ENCODE results near the gene SH3BP2.

The SH3BP2 gene

GRCh38 chr4:2835978-2836377, 43.1 kb downstream of the SH3BP2 start:
- no peak for DNase-seq

DNA sequence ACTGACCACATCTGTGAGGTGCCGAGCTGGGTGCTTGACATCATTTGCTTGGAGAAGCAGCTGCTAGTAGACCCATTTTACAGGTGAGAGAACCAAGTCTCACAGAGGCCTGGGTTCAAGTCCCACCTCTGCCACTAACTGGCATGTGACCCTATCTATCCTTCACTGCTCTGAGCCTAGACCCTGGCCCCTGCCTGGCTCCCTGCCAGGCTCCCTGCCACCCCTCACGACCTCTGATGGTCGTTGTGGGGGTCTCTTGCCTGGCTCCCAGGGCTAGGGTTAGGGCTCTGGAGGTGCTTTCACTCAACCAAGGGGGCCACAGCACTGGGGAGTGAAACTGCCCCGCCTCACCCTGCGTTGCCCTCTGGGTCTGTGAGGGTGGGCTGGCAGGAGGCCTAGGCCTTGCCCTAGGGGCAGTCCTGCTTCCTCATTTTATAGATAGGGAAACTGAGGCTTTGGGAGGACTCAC, 43.5 kb downstream of the SH3BP2 start:
- no peak for DNase-seq

DNA sequence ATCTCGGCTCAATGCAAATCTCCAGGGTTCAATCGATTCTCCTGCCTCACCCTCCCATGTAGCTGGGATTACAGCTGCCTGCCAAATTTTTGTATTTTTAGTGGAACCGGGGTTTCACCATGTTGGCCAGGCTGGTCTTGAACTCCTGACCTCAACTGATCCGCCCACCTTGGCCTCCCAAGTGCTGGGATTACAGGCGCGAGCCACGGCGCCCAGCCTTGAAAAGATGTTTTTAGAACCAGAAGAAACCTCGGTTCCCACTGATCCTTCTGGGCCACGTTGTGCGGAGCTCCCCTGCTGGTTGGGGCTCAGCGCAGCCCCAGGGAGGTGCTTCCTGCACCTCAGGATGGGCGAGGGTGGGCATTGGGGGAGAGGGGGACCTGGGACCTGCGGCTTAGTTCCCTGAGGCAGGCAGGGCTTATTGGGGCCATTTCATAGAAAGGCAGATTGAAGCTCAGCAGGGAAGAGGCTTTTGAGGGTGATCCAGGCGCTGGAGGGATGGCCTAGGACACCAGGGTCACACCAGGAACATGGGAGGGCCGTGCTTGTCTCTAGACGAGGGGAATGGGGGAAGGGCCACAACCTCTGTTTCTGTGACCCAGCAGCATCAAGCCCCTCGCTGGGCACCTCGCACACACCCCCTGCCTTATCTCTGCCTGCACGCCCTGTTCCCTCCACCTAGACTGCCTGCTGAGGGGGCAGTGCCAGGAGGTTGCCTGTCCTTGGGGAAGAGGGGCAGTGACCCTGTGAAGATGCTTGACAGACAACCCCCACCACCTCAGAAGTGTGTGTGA, 44.4 kb downstream of the SH3BP2 start:
- DNase-seq: no peak

DNA sequence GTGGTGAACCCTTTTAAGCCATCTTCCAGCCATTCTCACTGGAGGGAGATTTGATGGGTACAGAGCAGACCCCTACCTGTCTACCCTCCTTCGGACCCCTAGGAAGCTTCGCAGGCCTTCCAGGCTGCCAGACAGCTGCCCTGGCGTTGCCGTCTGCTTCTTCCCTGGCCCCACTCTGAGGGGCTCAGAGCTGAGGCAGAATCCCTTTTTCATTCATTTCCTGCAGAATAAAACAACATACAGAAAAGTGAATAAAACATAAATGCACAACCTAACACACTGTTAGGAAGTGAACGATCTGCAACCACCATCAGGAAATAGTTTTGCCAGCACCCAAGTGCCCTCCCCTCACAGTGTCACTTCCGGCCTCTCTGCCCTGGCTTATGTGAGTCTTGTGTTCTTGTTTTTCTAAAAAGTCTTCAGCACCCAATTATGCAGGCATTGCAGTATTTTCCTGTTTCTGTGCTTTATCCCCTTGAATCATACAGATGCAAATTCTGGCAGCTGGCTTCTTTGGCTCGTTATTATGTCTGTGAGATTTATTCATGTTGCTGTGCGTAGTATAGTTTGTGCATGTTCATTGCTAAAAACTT, 45.1 kb downstream of the SH3BP2 start:
- no peak for DNase-seq

DNA sequence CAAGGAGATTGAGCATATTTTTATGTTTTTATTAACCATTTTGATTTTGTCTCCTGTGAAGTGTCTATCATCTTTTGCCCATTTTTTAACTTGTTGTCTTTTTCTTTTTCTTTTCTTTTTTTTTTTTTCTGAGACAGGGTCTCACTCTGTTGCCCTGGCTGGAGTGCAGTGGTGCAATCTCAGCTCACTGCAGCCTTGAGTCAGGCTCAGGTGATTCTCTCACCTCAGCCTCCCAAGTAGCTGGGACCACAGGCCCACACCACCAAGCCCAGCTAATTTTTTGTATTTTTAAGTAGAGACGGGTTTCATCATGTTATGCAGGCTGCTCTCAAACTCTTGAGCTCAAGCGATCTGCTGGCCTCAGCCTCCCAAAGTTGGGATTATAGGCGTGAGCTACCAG, 46.2 kb downstream of the SH3BP2 start:
- no peak for DNase-seq

DNA sequence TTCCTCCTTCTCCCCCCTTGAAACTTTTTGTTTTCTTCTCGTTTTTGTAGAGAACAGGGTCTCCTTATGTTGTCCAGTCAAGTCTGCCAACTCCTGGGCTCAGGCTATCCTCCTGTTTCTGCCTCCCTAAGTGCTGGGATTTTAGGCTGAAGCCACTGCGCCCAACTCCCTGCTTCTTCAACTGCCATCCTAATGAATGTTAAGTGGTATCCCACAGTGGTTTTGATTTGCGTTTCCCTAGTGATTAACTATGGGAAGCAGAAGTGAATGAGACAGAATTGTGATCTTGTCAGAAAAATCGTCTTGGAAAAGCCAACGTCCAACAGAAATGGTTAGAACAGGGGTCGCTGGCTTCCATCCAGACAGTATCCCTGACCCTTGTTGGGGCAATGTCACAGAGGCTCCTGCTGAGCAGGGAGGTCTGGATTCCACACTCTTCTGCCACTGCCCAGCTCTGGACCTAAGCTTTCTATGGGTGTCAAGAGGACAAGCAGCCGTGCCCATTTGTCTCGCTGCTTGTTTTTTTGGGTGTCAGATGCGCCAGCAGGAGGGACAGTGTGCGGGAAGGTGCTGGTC, 49.9 kb downstream of the SH3BP2 start:
- DNase-seq: no peak

- DNase-seq: peak; percentile 1
Observed at GRCh38 chr4:2843263-2843940, 50.5 kb downstream of the SH3BP2 start, which contains the start of gene ADD1. TSS of gene ADD1 (plus strand) at chr4:2843844. CDS start at chr4:2875916, 32,072 bp downstream.

DNA sequence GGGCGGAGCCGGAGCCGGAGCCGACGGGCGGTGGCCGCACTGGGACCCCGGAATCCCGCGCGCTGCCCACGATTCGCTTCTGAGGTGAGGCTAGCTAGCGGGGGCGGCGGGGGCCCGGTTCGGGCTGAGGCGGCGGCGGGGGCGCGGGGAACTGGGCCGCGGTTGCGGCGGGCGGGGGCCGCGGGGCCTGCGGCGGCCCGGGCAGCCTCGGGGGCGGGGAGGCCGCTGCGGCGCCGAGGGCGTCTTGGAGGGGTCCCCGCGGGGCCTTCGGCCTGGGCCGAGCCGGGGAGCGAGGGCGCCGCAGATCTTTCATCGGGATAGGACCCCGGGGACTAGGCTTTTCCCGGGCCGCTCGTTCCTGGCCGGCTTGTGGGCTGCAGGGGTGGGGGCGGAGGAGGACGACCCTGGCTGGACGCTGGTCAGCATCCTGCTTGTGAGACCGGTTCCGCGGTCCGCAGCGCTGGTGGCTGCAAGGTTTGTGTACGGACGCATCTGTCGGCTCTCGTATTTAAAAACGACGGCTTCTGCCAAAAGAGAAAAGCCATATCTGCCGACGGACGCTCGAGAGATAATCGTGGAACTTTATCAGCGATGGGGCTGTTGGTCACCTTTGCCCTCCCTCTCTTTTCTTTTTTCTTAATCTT, 51.2 kb downstream of the SH3BP2 start:
- DNase-seq: no peak

DNA sequence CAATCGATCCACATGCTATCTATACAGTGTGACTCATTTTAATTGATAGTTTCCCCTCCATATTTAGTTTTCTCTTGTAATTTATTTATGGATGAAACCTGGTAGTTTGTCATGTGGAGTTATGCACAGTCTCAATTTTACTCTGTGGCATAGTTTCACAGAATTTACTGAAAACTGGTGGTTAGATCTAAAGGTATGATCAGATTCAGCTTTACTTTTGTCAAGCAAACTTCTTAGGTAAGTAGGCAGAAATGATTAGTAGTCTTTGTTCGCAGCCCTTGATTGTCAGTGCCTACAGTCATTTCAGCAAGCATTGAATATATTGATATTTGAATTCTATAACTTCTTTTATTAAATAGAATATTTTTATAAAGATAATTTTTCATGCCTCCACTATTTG, 53.3 kb downstream of the SH3BP2 start:
- DNase-seq: no peak

- no peak for DNase-seq
Observed at GRCh38 chr4:2847302-2847871, 54.5 kb downstream of the SH3BP2 start.

GRCh38 chr4:2848449-2848848, 55.6 kb downstream of the SH3BP2 start:
- no peak for DNase-seq

- DNase-seq: no peak
Observed at GRCh38 chr4:2849267-2850152, 56.6 kb downstream of the SH3BP2 start.

DNA sequence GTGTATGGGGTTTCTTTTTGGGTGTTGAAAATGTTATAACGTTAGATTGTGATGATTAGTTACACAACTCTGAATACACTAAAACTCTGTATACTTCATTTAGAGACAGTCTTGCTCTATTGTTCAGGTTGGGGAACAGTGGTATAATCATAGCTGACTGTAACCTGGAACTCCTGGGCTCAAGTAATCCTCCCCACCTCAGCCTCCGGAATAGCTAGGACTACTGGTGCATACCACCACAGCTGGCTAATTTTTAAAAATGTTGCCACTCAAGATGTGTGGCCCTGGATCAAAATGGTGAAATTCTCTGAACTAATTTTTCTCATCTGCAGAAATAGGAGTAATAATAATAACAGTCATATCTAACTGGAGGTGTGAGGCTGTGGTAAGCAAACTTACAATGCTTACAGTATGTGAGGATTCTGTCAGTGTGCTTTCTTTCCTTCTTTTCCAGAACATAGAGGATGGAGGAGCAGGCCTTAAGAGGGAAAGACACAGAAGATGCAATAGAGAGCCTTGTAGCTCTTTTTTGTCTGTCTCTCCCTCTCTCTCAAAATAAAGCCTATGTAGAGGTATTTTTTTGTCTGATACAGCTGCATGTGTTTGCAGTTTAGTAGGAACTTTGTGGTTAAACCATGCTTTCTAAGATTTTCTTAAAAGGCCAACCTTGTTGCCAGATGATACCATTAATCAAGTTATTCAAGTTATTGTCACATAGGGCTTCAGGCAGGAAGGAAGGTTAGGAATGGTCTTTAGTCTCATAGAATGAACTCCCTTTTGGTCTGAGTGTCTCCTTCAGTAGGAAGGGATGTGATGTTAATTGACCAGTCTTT, 58.3 kb downstream of the SH3BP2 start:
- no peak for DNase-seq

DNA sequence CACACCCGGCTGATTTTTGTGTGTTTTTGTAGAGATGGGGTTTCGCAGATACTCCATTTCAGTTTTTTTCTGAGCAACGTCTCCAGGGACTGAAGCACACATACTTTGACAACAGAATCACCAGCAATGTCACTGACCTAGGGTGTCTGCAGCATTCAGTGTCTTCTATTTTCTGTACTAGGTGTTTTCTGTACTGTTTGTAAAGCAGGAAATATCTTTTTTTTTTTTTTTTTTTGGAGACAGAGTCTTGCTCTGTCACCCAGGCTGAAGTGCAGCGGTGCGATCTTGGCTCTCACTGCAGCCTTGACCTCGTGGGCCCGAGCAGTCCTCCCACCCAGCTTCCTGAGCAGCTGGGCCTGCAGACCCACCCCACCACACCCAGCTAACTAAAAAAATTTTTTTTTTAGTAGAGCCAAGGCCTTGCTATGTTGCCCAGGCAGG, 59.6 kb downstream of the SH3BP2 start:
- DNase-seq: no peak

DNA sequence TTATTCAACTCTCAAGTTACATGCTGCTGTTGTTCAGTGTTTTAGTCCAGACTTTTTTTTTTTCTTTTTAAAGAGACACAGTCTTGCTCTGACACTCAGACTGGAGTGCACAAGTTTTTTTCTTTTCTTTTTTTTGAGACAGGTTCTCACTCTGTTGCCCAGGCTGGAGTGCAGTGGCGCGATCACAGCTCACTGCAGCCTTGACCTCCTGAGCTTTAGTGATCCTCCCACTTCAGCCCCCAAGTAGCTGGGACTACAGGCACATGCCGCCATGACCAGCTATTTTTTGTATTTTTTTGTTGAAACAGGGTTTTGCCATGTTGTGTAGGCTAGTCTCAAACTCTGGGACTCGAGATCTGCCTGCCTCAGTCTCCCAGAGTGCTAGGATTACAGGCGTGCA, 62.7 kb downstream of the SH3BP2 start:
- no peak for DNase-seq

- no peak for DNase-seq
Observed at GRCh38 chr4:2856266-2856665, 63.4 kb downstream of the SH3BP2 start.

DNA sequence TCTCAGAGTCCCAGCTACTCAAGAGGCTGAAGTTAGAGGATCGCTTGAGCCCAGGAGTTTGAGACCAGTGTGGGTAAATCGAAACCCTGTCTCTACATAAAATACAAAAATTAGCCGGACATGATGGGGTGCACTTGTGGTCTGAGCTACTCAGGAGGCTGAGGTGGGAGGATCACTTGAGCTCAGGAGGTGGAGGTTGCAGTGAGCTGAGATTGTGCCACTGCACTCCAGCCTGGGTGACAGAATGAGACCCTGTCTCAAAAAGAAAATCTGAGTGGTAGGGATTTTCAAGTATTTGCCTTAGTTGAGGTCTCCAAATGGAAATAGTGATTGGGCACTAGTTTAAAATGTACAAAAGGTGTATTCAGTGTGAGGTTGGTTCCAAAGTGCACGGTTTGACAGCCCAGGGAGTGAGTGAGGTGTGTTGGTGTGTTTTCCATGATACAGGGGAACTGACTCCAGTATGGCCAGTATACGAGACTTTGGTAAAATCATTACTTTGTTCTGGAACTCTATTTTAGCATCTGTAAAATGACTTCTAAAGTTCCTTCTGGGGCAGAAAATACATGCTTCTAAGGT, 64.6 kb downstream of the SH3BP2 start:
- no peak for DNase-seq

DNA sequence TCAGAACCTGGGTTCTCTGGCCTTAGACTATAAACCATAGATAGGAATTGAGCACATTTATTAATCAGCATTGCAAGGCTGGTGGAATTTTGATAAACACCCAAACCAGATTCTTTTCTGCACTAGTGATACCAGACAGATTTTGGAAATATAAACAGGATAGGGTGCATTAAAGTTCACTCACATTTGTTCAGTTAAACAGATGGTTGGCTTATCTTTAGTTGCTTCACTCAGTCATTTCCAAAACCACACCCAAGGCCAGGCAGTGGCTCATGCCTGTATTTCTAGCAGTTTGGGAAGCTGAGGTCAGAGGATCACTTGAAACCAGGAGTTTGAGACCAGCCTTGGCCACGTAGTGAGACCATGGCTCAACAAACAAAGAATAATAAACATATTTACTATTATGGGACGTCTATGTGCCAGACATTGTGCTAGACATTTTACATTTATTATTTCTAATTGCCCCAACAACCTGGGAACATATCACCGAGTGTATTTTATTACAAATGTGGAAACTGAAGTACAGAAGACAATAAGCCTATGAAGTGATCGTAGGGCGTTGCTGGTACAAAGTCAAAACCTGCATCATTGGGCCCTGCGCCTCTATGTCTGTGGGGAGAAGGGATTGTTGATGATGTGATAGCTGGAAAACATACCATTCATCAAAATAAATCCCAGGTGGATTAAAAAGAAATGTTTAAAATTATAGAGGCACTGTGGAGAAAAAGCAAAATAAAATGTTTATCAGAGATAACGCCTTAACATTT, 65.7 kb downstream of the SH3BP2 start:
- no peak for DNase-seq

GRCh38 chr4:2859514-2859913, 66.6 kb downstream of the SH3BP2 start:
- DNase-seq: no peak
